Frontal cortex (tissue), 4 donors: Measurements from ENCODE around the gene CAPN2. TPM values are rescaled to one million over a fixed set of nuclear protein-coding genes. Genes with fewer than 3 reads are reported as not detected.

Source experiments
- DNase-seq, 2 donors: peaks; one replicate each; pipeline ENCODE4 v3.0.0; 2012; ENCODE audit warnings: low spot score in 2 of 2
- FAIRE-seq: peaks from 2 replicates; lab custom pipeline; 2012; peaks lifted over from hg19 to GRCh38; lab: Jason Lieb, UNC
- total RNA-seq: library from RNA; depleted of rRNA; stranded (reverse); fragments of >200 nt; gene quantifications from one replicate; pipeline ENCODE4 v1.2.3, GENCODE V29; 2014
- donor health status: control.
- donor health status: control.
- donor health status: control.

CAPN2 gene
- total RNA-seq, 1 donor from 2014 or later, result 36.7 TPM

- DNase-seq (no peak), FAIRE-seq (no peak)
Observed at GRCh38 chr1:223754681-223755431, 42.5 kb downstream of the CAPN2 start.

GRCh38 chr1:223755432-223755792 is 43.1 kb downstream of the CAPN2 start:
- DNase-seq (no peak), FAIRE-seq (no peak)

GRCh38 chr1:223755992-223756775 is 43.8 kb downstream of the CAPN2 start:
- DNase-seq, result peak; percentile 70 to 75
- no peak for FAIRE-seq

- DNase-seq, result no peak
- FAIRE-seq, result no peak
Observed at GRCh38 chr1:223756806-223757700, 44.7 kb downstream of the CAPN2 start.

- DNase-seq, result no peak
- FAIRE-seq, result no peak
Observed at GRCh38 chr1:223758734-223759133, 46.4 kb downstream of the CAPN2 start.

DNA sequence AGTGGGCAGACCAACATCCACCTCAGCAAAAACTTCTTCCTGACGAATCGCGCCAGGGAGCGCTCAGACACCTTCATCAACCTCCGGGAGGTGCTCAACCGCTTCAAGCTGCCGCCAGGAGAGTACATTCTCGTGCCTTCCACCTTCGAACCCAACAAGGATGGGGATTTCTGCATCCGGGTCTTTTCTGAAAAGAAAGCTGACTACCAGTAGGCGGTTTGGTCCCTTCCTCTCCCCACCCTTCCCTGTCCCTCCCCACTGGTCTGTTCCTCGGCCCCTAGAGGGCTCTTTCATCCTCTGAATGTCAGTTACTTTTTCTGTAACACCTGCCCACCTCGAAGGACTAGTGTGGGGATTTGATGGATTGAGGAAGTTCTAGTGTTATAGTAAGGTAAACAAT is 46.9 kb downstream of the CAPN2 start:
- no peak for FAIRE-seq
- no peak for DNase-seq

- FAIRE-seq, result no peak
- no peak for DNase-seq
Observed at GRCh38 chr1:223760833-223761232, 48.5 kb downstream of the CAPN2 start.

GRCh38 chr1:223761411-223761810 is 49.1 kb downstream of the CAPN2 start:
- no peak for FAIRE-seq
- DNase-seq, result no peak

DNA sequence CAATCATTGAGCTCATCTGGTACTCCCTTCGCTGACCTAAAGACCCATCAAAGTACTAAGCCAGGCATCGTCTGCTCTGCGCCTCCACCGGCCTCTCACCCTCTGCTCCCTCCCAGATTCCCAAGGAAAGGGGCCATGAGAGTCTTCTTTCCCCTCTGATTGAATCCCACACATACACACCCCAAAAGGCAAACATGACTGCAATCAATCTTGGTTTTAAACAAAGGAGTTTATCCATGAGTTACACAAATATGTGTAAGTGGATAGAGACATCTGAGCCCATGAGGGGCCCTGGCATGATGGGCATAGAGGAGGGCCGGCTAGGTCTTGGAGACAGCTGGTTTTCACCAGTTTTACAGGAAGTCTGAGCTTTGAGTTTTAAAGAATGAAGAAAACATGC is 50.9 kb downstream of the CAPN2 start:
- FAIRE-seq (no peak), DNase-seq (no peak)

GRCh38 chr1:223763881-223764280 is 51.5 kb downstream of the CAPN2 start:
- FAIRE-seq (no peak), DNase-seq (no peak)

GRCh38 chr1:223765036-223765718 is 52.8 kb downstream of the CAPN2 start:
- FAIRE-seq (no peak), DNase-seq (no peak)

GRCh38 chr1:223765719-223766340 is 53.5 kb downstream of the CAPN2 start:
- DNase-seq, result no peak
- FAIRE-seq, result no peak

DNA sequence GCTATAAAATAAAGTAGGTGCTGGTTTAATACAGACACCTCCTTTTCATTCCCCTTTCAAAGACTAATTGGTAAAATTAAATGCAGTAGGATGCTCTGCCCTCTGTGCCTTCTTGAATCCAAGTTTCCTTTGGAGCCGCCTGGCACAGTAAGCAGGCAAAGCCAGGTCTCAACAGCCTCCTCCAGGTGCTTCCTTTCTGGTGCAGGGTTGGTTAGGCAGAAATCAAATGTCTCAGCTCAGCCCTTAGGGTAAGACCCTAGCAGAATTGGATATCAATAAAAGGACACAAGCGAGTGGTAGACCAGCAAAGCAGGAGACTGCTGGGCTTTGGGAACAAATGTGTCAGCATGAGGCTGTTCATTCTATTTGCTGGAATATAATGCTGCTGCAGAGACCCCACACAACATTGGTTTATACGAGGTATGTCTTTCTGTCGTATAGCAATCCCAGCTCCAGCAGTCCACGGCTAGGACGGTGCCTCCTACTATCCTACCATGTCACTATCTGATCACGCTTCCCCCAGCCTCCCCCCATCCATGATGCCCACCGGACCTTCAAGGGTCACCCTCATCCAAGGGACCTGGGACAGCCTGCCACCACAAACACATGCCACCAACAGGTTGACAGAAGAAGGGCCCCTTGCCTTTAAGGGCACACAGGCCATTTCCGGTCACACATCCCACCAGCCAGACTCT is 58.4 kb downstream of the CAPN2 start:
- FAIRE-seq, result no peak
- DNase-seq, result no peak

GRCh38 chr1:223771469-223771813 is 59.1 kb downstream of the CAPN2 start:
- FAIRE-seq (no peak), DNase-seq (no peak)

- FAIRE-seq (no peak), DNase-seq (no peak)
Observed at GRCh38 chr1:223771814-223772770, 59.8 kb downstream of the CAPN2 start.

- FAIRE-seq (no peak), DNase-seq (no peak)
Observed at GRCh38 chr1:223772771-223773160, 60.4 kb downstream of the CAPN2 start.

GRCh38 chr1:223774134-223774814 is 61.9 kb downstream of the CAPN2 start:
- DNase-seq (no peak), FAIRE-seq (no peak)
